Testis (tissue), 2 donors: ENCODE data around the gene RPF1.

Experiments used
- CTCF ChIP-seq, 3 experiments: fragments of 450-650 bp in 2 of 3; fragments of 200-600 bp in 1 of 3; sonication (generic) in 1 of 3; IDR thresholded peaks; one replicate each; pipeline ENCODE4 v1.5.1; 2016 to 2019; ENCODE audit warnings: antibody characterized with exemption in 3 of 3, mild to moderate bottlenecking in 2 of 3, moderate library complexity in 1 of 3
- POLR2A ChIP-seq: fragments of 450-650 bp; IDR thresholded peaks from one replicate; pipeline ENCODE4 v1.6.1; 2017; ENCODE audit warnings: antibody characterized with exemption, mild to moderate bottlenecking, moderate library complexity

GRCh38 chr1:84524590-84524989, 45.5 kb downstream of the RPF1 start:
- no peak for TF ChIP-seq CTCF (IDR thresholded peaks at IDR 0.05)
- TF ChIP-seq POLR2A: no peak
